HepG2 (cell line): ENCODE measurements around the gene FGF10.

Source experiments
- DPF2 ChIP-seq: sonication (generic); formaldehyde crosslinking; IDR thresholded peaks from 2 replicates; pipeline ENCODE4 v1.4.0; 2020; ENCODE audit warnings: mild to moderate bottlenecking, low read depth, missing genetic modification reagents, borderline replicate concordance
- EZH2 ChIP-seq: conservative IDR thresholded peaks from 2 replicates; pipeline ENCODE4 v1.6.1; 2012; ENCODE audit warnings: mild to moderate bottlenecking, low read depth, low read length, moderate library complexity
- HDAC2 ChIP-seq: sonication (generic); formaldehyde crosslinking; IDR thresholded peaks from 2 replicates; pipeline ENCODE4 v1.4.0; 2020; ENCODE audit warnings: missing genetic modification reagents
- HNRNPUL1 ChIP-seq: fragments of 200-400 bp; formaldehyde crosslinking; IDR thresholded peaks from 2 replicates; pipeline ENCODE4 v1.6.1; 2017; ENCODE audit warnings: low read depth, mild to moderate bottlenecking, low read length, moderate library complexity
- KDM2A ChIP-seq: sonication (generic); formaldehyde crosslinking; IDR thresholded peaks from 2 replicates; pipeline ENCODE4 v1.4.0; 2020; ENCODE audit warnings: low read depth, missing genetic modification reagents, borderline replicate concordance
- MAZ ChIP-seq, 2 experiments: sonication (generic) in 1 of 2; formaldehyde crosslinking in 1 of 2; IDR thresholded peaks; 2 replicates each; pipeline versions ENCODE4 v1.5.0 to v1.6.1; 2012 to 2020; ENCODE audit warnings: low read depth in 2 of 2, mild to moderate bottlenecking in 2 of 2, borderline replicate concordance in 1 of 2, improper control_type of control experiment in 1 of 2, low read length in 1 of 2, missing genetic modification reagents in 1 of 2, moderate library complexity in 1 of 2
- MXI1 ChIP-seq: IDR thresholded peaks from 3 replicates; pipeline ENCODE4 v1.6.1; 2012; ENCODE audit warnings: low read depth, low read length, inconsistent platforms, borderline replicate concordance
- NR2C2 ChIP-seq: sonication (generic); formaldehyde crosslinking; IDR thresholded peaks from 2 replicates; pipeline ENCODE4 v1.4.0; 2020; ENCODE audit warnings: missing genetic modification reagents, mild to moderate bottlenecking, moderate library complexity, borderline replicate concordance
- ZMYM2 ChIP-seq: sonication (generic); formaldehyde crosslinking; IDR thresholded peaks from 2 replicates; pipeline ENCODE4 v1.8.0; 2022; ENCODE audit warnings: mild to moderate bottlenecking, missing genetic modification reagents
- TF ChIP-seq, protein P1 (sequence below): sonication (generic); formaldehyde crosslinking; IDR thresholded peaks from 2 replicates; pipeline ENCODE4 v1.4.0; 2020; ENCODE audit warnings: mild to moderate bottlenecking, missing genetic modification reagents
- TF ChIP-seq, protein P2 (sequence below): IDR thresholded peaks from 2 replicates; pipeline ENCODE4 v1.6.1; 2012; ENCODE audit warnings: inconsistent platforms
- TF ChIP-seq, protein P3 (sequence below): sonication (generic); formaldehyde crosslinking; IDR thresholded peaks from 2 replicates; pipeline ENCODE4 v1.8.0; 2022; ENCODE audit warnings: missing genetic modification reagents, mild to moderate bottlenecking, moderate library complexity, borderline replicate concordance

DNA sequence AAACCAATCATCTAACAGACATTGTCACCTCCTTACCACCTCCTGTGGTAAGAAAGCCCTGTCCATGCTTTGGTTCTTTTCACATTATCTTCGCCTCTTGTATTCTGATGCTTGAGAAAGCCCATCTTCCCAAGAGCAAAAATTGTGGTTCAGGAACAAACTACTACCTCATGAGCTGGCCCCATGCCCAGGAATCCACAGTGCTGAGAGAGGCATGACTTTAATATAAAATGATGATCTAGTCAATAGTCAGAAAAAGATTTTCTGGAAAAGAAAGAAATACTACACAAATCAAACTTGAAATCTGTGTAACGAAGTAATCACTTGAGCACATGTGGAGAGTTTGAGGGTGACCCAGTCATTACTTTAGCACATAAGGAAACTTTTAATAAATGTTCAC lies 94.7 kb downstream of the FGF10 start:
- TF ChIP-seq, protein P1, sequence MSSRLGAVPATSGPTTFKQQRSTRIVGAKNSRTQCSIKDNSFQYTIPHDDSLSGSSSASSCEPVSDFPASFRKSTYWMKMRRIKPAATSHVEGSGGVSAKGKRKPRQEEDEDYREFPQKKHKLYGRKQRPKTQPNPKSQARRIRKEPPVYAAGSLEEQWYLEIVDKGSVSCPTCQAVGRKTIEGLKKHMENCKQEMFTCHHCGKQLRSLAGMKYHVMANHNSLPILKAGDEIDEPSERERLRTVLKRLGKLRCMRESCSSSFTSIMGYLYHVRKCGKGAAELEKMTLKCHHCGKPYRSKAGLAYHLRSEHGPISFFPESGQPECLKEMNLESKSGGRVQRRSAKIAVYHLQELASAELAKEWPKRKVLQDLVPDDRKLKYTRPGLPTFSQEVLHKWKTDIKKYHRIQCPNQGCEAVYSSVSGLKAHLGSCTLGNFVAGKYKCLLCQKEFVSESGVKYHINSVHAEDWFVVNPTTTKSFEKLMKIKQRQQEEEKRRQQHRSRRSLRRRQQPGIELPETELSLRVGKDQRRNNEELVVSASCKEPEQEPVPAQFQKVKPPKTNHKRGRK (CRISPR knock-in tag) = no peak
- no peak for TF ChIP-seq ZMYM2 (CRISPR knock-in tag)
- no peak for TF ChIP-seq NR2C2 (CRISPR knock-in tag)
- TF ChIP-seq DPF2 (CRISPR knock-in tag) = no peak
- TF ChIP-seq, protein P2, sequence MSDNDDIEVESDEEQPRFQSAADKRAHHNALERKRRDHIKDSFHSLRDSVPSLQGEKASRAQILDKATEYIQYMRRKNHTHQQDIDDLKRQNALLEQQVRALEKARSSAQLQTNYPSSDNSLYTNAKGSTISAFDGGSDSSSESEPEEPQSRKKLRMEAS = no peak
- TF ChIP-seq HDAC2 = no peak
- no peak for TF ChIP-seq HNRNPUL1
- TF ChIP-seq, protein P3, sequence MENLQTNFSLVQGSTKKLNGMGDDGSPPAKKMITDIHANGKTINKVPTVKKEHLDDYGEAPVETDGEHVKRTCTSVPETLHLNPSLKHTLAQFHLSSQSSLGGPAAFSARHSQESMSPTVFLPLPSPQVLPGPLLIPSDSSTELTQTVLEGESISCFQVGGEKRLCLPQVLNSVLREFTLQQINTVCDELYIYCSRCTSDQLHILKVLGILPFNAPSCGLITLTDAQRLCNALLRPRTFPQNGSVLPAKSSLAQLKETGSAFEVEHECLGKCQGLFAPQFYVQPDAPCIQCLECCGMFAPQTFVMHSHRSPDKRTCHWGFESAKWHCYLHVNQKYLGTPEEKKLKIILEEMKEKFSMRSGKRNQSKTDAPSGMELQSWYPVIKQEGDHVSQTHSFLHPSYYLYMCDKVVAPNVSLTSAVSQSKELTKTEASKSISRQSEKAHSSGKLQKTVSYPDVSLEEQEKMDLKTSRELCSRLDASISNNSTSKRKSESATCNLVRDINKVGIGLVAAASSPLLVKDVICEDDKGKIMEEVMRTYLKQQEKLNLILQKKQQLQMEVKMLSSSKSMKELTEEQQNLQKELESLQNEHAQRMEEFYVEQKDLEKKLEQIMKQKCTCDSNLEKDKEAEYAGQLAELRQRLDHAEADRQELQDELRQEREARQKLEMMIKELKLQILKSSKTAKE = no peak
- TF ChIP-seq MXI1 = no peak
- no peak for TF ChIP-seq EZH2
- TF ChIP-seq MAZ (IDR thresholded peaks at IDR 0.05; ENCODE audit: borderline replicate concordance, low read depth, low read length) = no peak
- TF ChIP-seq MAZ (CRISPR knock-in tag; IDR thresholded peaks at IDR 0.05; ENCODE audit: low read depth) = no peak
- TF ChIP-seq KDM2A (CRISPR knock-in tag) = no peak
